Upper lobe of right lung (tissue), 1 donor: ENCODE data around the gene SHANK1. TPM values are rescaled to one million over a fixed set of nuclear protein-coding genes. Genes with fewer than 3 reads are reported as not detected.
"Not testable (repeated sequence)": the region's sequence is repeated elsewhere in the genome, so short reads cannot be mapped to it uniquely, and the experiment has no call there.

ENCODE experiments used
- ATAC-seq: fragments of 200-7000 bp; cut with Tn5 transposase; one replicate; pipeline ENCODE4 v1.9.1; 2020; ENCODE audit warnings: mild to moderate bottlenecking, moderate library complexity
- DNase-seq: peaks from one replicate; pipeline ENCODE4 v3.0.0-alpha.2; 2020
- H3K27ac ChIP-seq: fragments of 200-600 bp; one replicate; pipeline ENCODE4 v1.8.0; 2022
- H3K27me3 ChIP-seq: fragments of 200-600 bp; one replicate; pipeline ENCODE4 v1.8.0; 2022; ENCODE audit warnings: mild to moderate bottlenecking
- H3K36me3 ChIP-seq: fragments of 200-600 bp; one replicate; pipeline ENCODE4 v1.8.0; 2022
- H3K4me1 ChIP-seq: fragments of 200-600 bp; one replicate; pipeline ENCODE4 v1.8.0; 2022
- H3K4me3 ChIP-seq: fragments of 200-600 bp; one replicate; pipeline ENCODE4 v1.8.0; 2022; ENCODE audit warnings: mild to moderate bottlenecking
- H3K9me3 ChIP-seq: fragments of 200-600 bp; one replicate; pipeline ENCODE4 v1.8.0; 2022
- intact Hi-C: fragments of 100-400 bp; cut with DNase I; formaldehyde crosslinking; loops from one replicate; pipeline ENCODE4 v1.11.0; 2022
- total RNA-seq: library from RNA; stranded (reverse); fragmentation: NEBNext Ultra II Directional; extraction: Animal tissue kit (Norgen Biotek cat#: 25700); gene quantifications from one replicate; pipeline ENCODE4 v1.2.1, GENCODE V29; 2021
- TF ChIP-seq, protein P1 (sequence below): fragments of 200-600 bp; IDR thresholded peaks from one replicate; pipeline ENCODE4 v1.8.0; 2022; ENCODE audit warnings: antibody characterized with exemption
- donor health status: DM: no; HTN: yes; CAD: no; lungs with severe emphysema.

The SHANK1 gene
- total RNA-seq, 1 donor from 2014 or later: 0.35 TPM

DNA sequence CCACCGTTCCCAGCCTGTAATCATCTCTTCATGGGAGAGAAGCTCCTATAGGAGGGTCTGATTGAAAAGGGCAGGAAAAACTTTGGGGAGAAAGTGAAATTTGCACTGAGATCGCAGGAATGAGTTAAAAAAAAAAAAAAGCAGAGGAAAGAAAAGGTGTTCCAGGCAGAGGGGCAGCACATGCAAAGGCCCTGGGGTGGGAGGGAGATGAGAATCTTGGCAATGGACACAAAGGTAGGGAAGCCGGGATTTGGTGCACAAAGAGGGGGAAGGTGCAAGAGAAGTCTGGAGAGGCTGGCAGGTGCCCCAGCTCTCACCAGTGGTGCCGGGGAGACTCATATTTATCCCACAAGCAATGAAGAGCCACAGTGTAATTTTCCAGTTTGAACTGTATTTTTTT is 34.3 kb upstream of the SHANK1 start:
- DNase-seq (no peak), ATAC-seq (no peak)
- Histone ChIP-seq H3K9me3 (no peaks in the 10 kb centered on the region), H3K36me3 (no peaks in the 10 kb centered on the region), H3K27me3 (no peaks in the 10 kb centered on the region), H3K27ac (no peak overlapping the region), H3K4me1 (no peaks in the 10 kb centered on the region), H3K4me3 (no peak overlapping the region)
- TF ChIP-seq, protein P1, sequence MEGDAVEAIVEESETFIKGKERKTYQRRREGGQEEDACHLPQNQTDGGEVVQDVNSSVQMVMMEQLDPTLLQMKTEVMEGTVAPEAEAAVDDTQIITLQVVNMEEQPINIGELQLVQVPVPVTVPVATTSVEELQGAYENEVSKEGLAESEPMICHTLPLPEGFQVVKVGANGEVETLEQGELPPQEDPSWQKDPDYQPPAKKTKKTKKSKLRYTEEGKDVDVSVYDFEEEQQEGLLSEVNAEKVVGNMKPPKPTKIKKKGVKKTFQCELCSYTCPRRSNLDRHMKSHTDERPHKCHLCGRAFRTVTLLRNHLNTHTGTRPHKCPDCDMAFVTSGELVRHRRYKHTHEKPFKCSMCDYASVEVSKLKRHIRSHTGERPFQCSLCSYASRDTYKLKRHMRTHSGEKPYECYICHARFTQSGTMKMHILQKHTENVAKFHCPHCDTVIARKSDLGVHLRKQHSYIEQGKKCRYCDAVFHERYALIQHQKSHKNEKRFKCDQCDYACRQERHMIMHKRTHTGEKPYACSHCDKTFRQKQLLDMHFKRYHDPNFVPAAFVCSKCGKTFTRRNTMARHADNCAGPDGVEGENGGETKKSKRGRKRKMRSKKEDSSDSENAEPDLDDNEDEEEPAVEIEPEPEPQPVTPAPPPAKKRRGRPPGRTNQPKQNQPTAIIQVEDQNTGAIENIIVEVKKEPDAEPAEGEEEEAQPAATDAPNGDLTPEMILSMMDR: no peak
- intact Hi-C loops: no loop called here

DNA sequence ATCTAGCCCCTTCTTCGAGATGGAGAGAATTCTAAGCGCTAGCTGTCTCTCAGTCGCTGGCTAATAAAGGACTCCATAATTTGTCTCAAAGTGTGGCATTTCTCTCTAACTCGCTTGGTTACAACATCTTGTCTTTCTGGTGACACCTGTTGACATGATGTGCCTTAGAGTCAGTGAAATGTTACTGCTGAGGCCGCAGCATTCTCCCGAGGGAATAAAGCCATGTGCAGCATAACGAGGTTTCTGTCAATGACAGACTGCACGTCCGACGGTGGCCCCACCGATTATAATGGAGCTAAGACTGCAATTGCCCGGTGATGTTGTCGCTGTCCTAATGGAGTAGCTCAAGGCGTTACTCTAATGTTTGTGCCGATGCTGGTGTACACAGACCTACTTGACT is 30.4 kb upstream of the SHANK1 start:
- no peak overlapping the region for H3K4me3 ChIP-seq
- ATAC-seq (no peak), DNase-seq (no peak)
- no peaks in the 10 kb centered on the region for H3K36me3 ChIP-seq
- H3K4me1 ChIP-seq: no peaks in the 10 kb centered on the region
- intact Hi-C loops: no loop called here
- TF ChIP-seq, protein P1: no peak
- no peak overlapping the region for H3K27ac ChIP-seq
- no peaks in the 10 kb centered on the region for H3K9me3 ChIP-seq
- H3K27me3 ChIP-seq: peaks cover 4% of the 10 kb centered on the region

DNA sequence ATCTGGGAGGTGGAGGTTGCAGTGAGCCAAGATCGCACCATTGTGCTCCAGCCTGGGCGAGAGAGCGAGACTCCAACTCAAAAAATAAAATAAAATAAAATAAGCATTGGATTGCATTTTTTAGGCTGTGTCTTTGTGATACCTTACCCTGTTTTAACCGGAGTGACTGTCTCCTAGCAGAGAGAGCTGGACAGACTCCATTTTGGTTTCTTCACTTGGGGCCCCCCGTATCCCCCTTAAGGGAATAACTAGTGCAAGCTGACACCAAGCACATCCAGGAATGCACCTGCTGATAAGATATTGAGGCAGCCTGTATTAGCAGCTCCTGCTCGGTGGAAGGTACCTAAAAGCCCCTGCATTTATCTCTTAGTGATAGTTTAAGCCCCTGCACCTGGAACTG is 29.9 kb upstream of the SHANK1 start:
- no peaks in the 10 kb centered on the region for H3K36me3 ChIP-seq
- ATAC-seq (no peak), DNase-seq (no peak)
- intact Hi-C loops: no loop called here
- peaks cover 4% of the 10 kb centered on the region for H3K27me3 ChIP-seq
- no peaks in the 10 kb centered on the region for H3K4me1 ChIP-seq
- H3K9me3 ChIP-seq: no peaks in the 10 kb centered on the region
- no peak overlapping the region for H3K27ac ChIP-seq
- no peak overlapping the region for H3K4me3 ChIP-seq
- TF ChIP-seq, protein P1: no peak

DNA sequence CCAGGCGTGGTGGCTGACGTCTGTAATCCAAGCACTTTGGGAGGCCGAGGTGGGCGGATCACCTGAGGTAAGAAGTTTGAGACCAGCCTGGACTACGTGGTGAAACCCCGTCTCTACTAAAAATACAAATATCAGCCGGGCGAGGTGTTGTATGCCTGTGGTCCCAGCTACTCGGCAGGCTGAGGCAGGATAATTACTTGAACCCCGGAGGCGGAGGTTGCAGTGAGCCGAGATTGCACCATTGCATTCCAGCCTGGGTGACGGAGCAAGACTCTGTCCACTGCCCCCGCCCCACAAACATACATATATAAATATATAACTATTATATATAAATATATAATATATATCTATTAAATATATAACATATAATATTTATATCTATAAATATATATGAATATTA is 27.5 kb upstream of the SHANK1 start:
- intact Hi-C loops, DNase-seq, H3K9me3 ChIP-seq, H3K27me3 ChIP-seq, H3K4me1 ChIP-seq, ATAC-seq, H3K36me3 ChIP-seq, H3K4me3 ChIP-seq, H3K27ac ChIP-seq: not testable (repeated sequence)

DNA sequence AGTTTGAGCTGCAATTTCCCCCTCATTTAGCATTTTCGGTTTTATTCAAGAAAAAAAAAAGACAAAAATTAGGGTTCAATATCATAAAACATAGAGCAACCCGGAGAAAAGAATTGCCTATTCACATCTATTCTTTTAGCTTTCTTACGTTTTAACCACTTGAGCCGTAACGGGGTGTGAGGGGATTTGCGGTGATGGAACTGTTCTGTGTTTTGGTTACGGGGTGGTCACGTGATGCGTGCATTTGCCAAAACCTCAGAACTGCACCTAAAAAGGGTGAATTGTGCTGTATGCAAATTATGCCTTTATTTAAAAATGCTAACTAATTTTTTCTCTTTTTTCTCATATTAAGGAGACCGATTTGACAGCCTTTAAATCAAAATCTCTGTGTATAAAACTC is 25.6 kb upstream of the SHANK1 start:
- no peaks in the 10 kb centered on the region for H3K9me3 ChIP-seq
- intact Hi-C loops: no loop called here
- no peaks in the 10 kb centered on the region for H3K36me3 ChIP-seq
- no peak overlapping the region for H3K4me3 ChIP-seq
- no peaks in the 10 kb centered on the region for H3K4me1 ChIP-seq
- no peak overlapping the region for H3K27ac ChIP-seq
- peaks cover 19% of the 10 kb centered on the region for H3K27me3 ChIP-seq
- TF ChIP-seq, protein P1: no peak
- DNase-seq: no peak
- ATAC-seq: no peak

DNA sequence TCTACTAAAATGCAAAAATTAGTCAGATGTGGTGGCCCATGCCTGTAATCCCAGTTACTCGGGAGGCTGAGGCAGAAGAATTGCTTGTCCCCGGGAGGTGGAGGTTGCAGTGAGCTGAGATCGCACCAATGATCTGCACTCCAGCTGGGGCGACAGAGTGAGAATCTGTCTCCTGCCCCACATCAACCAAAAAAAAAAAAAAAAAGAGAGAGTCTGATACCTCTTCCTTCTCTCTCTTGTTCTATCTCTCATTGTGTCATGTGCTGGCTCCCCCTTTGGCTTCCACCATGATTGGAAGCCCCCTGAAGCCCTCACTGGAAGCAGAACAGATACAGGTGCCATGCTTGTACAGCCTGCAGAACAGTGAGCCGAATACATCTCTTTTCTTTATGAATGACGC is 23.9 kb upstream of the SHANK1 start:
- ATAC-seq: no peak
- Histone ChIP-seq H3K4me1 (no peaks in the 10 kb centered on the region), H3K36me3 (no peaks in the 10 kb centered on the region), H3K4me3 (no peak overlapping the region), H3K27ac (no peak overlapping the region), H3K9me3 (no peaks in the 10 kb centered on the region), H3K27me3 (peaks cover 30% of the 10 kb centered on the region)
- intact Hi-C loops: no loop called here
- TF ChIP-seq, protein P1: no peak
- no peak for DNase-seq
